CD4-positive, alpha-beta T cell (primary cell): ENCODE data around the gene PIGA. TPM values are rescaled to one million over a fixed set of nuclear protein-coding genes. Genes with fewer than 3 reads are reported as not detected.
A peak's percentile ranks its signal among the peaks of the same experiment; 100 is the strongest.

Experiments used
- ATAC-seq: fragments of 200-7000 bp; cut with Tn5 transposase; one replicate; pipeline ENCODE4 v1.10.0; 2022; ENCODE audit warnings: mild to moderate bottlenecking; ENCODE audit not compliant: poor library complexity
- CTCF ChIA-PET: fragments of 350-600 bp; sonication (Branson Sonifier 250); formaldehyde crosslinking; loops from one replicate; lab custom pipeline; 2021; ENCODE audit warnings: antibody characterized with exemption, inconsistent platforms; lab: Charles Lee
- POLR2A ChIA-PET: fragments of 350-600 bp; sonication (Branson Sonifier 250); formaldehyde crosslinking; loops from one replicate; lab custom pipeline; 2021; ENCODE audit warnings: antibody characterized with exemption, inconsistent platforms; lab: Charles Lee
- DNase-seq, 14 experiments: peaks; one replicate each; pipeline ENCODE4 v3.0.0-alpha.2; 2013 to 2020; ENCODE audit warnings: mixed read lengths in 2 of 14
- H3K27ac ChIP-seq, 2 donors: one replicate each; pipeline versions ENCODE4 v1.5.1 to v1.7.0; 2013; ENCODE audit warnings: low read length in 2 of 2, low read depth in 1 of 2, mild to moderate bottlenecking in 1 of 2
- H3K27me3 ChIP-seq, 2 experiments: 1 replicate in 1 of 2; 2 replicates in 1 of 2; pipeline versions ENCODE4 v1.6.1 to v1.7.0; 2013; ENCODE audit warnings: low read length in 2 of 2, control low read depth in 1 of 2, mild to moderate bottlenecking in 1 of 2, moderate library complexity in 1 of 2; ENCODE audit not compliant: insufficient read depth in 2 of 2, control insufficient read depth in 1 of 2
- H3K36me3 ChIP-seq: one replicate; pipeline ENCODE4 v1.6.1; 2013; ENCODE audit warnings: low read length, control low read depth; ENCODE audit not compliant: insufficient read depth
- H3K4me1 ChIP-seq: one replicate; pipeline ENCODE4 v1.6.1; 2013; ENCODE audit warnings: low read length, control low read depth; ENCODE audit not compliant: insufficient read depth
- H3K4me3 ChIP-seq: one replicate; pipeline ENCODE4 v1.5.1; 2013; ENCODE audit warnings: mild to moderate bottlenecking, low read length, moderate library complexity
- H3K9me3 ChIP-seq, 2 experiments: 1 replicate in 1 of 2; 2 replicates in 1 of 2; pipeline versions ENCODE4 v1.6.1 to v1.7.0; 2013; ENCODE audit warnings: low read length in 2 of 2, mild to moderate bottlenecking in 2 of 2, control low read depth in 1 of 2, moderate library complexity in 1 of 2; ENCODE audit not compliant: control insufficient read depth in 1 of 2, insufficient read depth in 1 of 2
- H3K27ac Mint-ChIP-seq: one replicate; pipeline ENCODE4 v1.8.0; 2020; ENCODE audit warnings: mixed read lengths
- H3K27me3 Mint-ChIP-seq: one replicate; pipeline ENCODE4 v1.8.0; 2021; ENCODE audit warnings: mixed read lengths
- H3K36me3 Mint-ChIP-seq: one replicate; pipeline ENCODE4 v1.8.0; 2021; ENCODE audit warnings: low read depth, mixed read lengths
- H3K4me1 Mint-ChIP-seq: one replicate; pipeline ENCODE4 v1.8.0; 2021; ENCODE audit warnings: low read depth, mixed read lengths
- H3K4me3 Mint-ChIP-seq: one replicate; pipeline ENCODE4 v1.8.0; 2020; ENCODE audit warnings: mild to moderate bottlenecking, mixed read lengths
- H3K9me3 Mint-ChIP-seq: one replicate; pipeline ENCODE4 v1.8.0; 2020; ENCODE audit warnings: mixed read lengths
- intact Hi-C, 2 experiments: fragments of 100-400 bp; cut with DNase I in 1 of 2; cut with micrococcal nuclease in 1 of 2; formaldehyde crosslinking; loops; one replicate each; pipeline versions ENCODE4 v1.15.1 to v1.9.0; 2023 to 2025; cut with DNase I, micrococcal nuclease
- total RNA-seq, 174 experiments: library from RNA in 2 of 174; stranded (reverse) in 2 of 174; gene quantifications; one replicate each; pipeline ENCODE4 v1.2.3 and lab custom pipeline; 2021 to 2026
- TF ChIP-seq, protein P1 (sequence below): fragments of 200-600 bp; IDR thresholded peaks from one replicate; pipeline ENCODE4 v1.8.0; 2022; ENCODE audit warnings: antibody characterized with exemption, mild to moderate bottlenecking

Gene PIGA
- total RNA-seq, 2 experiments from 2014 or later = 130 to 134 TPM

DNA sequence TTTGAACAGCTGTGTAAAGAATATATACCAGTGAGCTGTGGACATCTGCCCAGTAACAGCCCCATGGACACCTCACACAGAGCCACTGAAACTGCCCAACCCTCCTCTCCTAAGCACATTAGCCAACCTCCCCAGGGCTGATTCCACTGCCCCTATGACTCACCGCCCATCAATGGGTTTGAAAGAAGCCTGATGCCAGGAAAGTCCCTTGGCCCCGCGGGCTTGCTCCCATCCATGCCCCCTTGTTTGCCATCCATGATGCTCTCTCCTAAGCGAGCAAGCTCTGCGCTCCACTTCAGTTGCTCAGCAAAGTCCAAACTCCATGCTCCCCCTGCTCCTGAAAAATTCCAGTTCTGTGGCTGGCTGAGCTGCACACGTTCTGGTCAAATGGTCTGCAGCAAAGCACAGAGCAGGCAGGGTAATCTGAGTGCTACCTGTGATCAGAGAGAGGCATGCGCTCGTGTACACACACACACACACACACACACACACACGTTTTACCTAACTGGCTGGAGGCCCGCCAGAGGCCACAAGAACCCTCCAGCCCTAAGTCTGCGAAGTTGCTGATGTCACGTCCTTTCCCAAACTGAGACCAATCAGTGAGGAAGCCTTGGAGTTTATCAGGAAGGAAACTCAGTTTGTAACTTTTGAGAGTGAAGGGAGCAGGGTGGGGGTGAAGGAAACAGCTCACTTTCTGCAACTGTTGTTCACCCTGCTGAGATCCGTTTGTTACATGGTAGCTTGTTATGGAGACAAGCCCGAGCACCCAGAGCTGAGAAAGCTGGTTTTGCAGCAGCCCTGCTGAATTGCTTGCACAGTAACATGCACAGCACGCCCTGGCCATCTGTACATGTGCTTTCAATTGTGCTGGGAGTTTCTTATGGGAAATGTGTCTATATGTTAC is 65.5 kb downstream of the PIGA start, which contains the start of gene ASB9:
Gene ASB9, minus strand, starts transcription at position 466 of the 904 bp plus-strand sequence. Its CDS starts 209 bp downstream, at position 257.
- TF ChIP-seq, protein P1, sequence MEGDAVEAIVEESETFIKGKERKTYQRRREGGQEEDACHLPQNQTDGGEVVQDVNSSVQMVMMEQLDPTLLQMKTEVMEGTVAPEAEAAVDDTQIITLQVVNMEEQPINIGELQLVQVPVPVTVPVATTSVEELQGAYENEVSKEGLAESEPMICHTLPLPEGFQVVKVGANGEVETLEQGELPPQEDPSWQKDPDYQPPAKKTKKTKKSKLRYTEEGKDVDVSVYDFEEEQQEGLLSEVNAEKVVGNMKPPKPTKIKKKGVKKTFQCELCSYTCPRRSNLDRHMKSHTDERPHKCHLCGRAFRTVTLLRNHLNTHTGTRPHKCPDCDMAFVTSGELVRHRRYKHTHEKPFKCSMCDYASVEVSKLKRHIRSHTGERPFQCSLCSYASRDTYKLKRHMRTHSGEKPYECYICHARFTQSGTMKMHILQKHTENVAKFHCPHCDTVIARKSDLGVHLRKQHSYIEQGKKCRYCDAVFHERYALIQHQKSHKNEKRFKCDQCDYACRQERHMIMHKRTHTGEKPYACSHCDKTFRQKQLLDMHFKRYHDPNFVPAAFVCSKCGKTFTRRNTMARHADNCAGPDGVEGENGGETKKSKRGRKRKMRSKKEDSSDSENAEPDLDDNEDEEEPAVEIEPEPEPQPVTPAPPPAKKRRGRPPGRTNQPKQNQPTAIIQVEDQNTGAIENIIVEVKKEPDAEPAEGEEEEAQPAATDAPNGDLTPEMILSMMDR = no peak
- ChIA-PET CTCF (no interaction called here), POLR2A (interaction anchor here (1.0 kb wide), 1 partner anchor 15 kb away, joined by 3 read pairs; no protein-coding TSS in a partner anchor)
- ATAC-seq (peak; percentile 56), DNase-seq (peak in 10 of 14 experiments; percentile 0 to 65 (median 10))
- Histone ChIP-seq H3K27ac (no peak within 1 kb of the TSS), H3K4me1 (peaks cover 10% of the 10 kb centered on the region), H3K9me3 (no peaks in the 10 kb centered on the region), H3K36me3 (no peaks in the 10 kb centered on the region), H3K27me3 (no peaks in the 10 kb centered on the region), H3K4me3 (peak within 1 kb of the TSS; percentile 24)
- intact Hi-C loops = no loop called here
- Mint-ChIP-seq H3K27me3 (no peaks in the 10 kb centered on the region), H3K9me3 (no peaks in the 10 kb centered on the region), H3K4me1 (peaks cover 11% of the 10 kb centered on the region), H3K4me3 (peak within 1 kb of the TSS; percentile 11), H3K27ac (peak within 1 kb of the TSS; percentile 57), H3K36me3 (no peaks in the 10 kb centered on the region)

Other genes starting within 250 kb of the PIGA start
- under 1 TPM in 1 of 2 experiments, not detected in 1; 0.14 TPM for gene ASB9, start 65.4 kb downstream of the PIGA start, total RNA-seq
- not detected for gene ASB11, start 19.9 kb downstream of the PIGA start, total RNA-seq
- not detected for gene VEGFD, start 48.9 kb upstream of the PIGA start, total RNA-seq
- not detected for gene PIR, start 157.8 kb upstream of the PIGA start, total RNA-seq
- gene BMX, start 165.3 kb upstream of the PIGA start, total RNA-seq = not detected